Raji (cell line): ENCODE results near the gene PHF14.

Source experiments
- POLR2A ChIP-seq: IDR thresholded peaks from 2 replicates; pipeline ENCODE4 v1.6.1; 2011; ENCODE audit warnings: low read depth, low read length, control low read depth; ENCODE audit not compliant: insufficient read depth

Gene PHF14

GRCh38 chr7:10973061-10973941, at the start of gene PHF14:
TSS of gene PHF14 (plus strand) at chr7:10973872. CDS start at chr7:10974324, 452 bp downstream.
- TF ChIP-seq POLR2A, result peak; percentile 88

DNA sequence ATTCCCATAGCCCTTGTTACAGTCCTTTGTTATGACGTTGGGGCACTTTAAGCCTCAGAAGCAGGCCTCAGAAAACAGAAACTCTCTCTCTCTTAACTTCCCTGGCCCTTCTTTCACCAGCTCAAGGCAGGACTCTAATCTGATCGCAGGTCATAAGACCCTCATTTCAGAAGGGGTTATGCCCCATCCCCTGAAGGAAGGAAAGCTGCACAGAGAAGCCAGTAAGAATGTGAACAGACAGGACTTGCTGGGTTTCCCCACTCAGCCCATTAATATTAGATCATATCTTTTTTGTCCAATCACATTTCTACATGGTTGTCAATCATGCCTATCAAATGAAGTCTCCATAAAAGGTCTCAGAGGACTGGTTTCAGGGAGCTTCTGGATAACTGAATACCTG, 49.3 kb upstream of the PHF14 start:
- TF ChIP-seq POLR2A, result no peak

- TF ChIP-seq POLR2A, result no peak
These were observed 43.1 kb upstream of the PHF14 start for GRCh38 chr7:10930551-10930950.

GRCh38 chr7:10931161-10931560, 42.5 kb upstream of the PHF14 start:
- TF ChIP-seq POLR2A, result no peak

GRCh38 chr7:10934292-10934691, 39.4 kb upstream of the PHF14 start:
- no peak for TF ChIP-seq POLR2A

- no peak for TF ChIP-seq POLR2A
These were observed 34.3 kb upstream of the PHF14 start for GRCh38 chr7:10939237-10939910.

DNA sequence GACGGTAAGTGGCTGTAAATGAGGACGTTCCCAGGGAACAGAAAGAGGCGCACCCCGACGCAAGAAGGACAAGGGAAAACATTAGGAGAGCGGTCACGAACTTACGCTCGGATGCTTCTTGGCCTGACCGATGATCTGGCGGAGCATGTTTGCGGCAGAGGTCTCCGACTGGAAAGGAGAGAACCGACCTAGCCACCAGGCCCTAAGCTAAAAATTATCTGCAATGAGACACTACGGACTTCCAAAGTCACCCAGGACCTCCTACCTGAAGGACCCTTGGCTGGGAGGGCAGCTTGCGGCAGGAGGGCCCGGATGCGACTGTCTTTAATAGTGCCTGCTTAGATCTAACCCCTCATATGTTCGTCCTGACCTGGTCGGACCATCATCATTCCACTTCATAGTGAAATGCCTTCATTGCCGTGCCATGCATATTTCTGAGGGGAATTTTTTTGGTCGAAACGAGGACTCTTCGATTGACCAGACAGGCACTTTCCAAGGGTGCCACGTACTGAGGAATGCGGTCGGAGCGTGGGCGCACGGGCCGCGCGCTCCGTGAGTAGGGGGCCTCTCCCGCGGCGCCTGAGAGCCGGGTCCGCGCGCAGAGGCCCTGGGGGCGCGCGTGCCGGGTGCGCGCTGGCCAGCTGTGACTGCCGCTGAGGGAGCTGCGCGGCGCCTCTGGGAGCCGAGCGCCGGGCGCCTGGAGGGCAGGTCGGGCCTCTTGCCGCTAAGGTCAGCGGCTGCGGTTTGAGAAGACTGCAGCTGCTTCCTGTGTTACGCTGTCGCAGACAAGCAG, 33.6 kb upstream of the PHF14 start:
- TF ChIP-seq POLR2A, result peak; percentile 97

DNA sequence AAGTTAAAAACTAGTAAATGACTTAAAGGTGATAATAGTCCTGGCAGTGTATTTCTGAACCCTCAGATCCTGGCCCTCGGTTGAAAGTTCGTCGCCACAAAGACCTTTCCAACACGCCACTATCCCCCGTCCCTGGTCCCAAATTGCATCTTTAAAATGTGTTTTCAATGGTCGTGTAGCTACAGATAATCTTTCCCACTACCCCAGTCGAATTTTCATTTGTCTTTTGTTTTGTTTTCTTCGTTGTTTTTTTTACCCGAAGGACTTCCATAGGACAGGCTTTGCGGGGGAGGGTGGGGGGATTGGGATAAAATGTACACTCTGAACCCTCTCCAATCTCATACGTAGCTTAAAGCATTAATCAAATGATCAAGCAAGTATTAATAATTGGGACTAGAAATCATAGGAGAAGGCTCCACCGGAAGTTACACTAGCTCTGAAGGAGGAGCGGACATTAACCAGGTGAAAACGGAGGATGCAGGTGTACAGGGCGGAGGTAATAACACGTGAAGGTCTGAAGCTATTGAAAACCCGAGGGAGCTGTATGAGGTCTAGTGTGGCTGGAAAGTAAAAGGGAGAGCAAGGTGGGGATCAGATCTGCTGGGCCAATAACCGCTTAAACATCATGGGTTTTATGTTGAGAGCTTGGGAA, 32.8 kb upstream of the PHF14 start:
- no peak for TF ChIP-seq POLR2A

DNA sequence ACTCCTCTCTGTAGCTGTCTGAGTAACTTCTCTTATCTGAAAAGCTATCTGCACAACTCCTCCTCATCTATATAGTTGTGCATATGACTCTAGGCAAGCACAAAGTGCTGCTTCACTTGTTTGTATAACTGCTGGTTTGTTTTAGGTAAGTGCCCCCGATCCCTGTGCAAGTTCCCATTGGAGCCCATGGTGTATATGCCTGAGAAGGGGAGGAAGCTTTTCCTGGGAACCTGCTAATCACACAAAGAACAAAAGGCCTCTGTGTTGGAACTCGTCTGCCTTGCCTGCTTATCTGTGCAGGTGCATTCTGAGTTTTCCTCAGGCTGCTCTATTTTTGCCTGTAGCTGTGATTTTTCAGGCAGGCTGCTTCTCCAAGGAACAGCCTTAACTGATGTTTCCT, 23.2 kb upstream of the PHF14 start:
- TF ChIP-seq POLR2A, result no peak

DNA sequence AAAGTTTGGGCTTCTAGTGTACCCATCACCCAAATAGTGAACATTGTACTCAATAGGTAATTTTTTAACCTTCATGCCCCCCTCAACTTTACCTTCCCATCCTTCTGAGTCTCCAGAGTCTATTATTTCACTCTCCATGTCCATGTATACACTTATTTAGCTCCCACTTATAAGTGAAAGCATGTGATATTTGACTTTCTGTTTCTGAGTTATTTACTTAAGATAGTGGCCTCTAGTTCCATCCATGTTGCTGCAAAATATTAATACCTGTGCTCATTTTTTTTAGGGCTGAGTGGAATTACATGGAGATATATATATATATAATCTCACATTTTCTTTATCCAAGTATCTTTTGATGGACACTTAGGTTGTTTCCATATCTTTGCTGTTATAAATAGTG, 21.1 kb upstream of the PHF14 start:
- TF ChIP-seq POLR2A, result no peak

DNA sequence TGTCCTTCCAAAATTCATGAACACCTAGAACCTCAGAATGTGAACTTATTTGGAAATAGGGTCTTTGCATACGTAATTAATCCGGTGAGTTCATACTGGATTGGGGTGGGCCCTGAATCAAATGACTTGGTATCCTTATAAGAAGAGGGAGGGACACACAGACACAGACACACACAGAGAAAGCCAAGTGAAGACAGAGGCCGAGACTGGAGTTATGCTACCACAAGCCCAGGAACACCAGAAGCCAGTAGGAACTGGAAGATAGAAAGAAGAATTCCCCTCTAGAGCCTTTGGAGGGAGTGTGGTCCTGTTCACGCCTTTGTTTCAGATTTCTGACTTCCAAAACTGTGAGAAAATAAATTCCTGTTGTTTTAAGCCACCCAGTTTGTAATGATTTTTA, 17.1 kb upstream of the PHF14 start:
- no peak for TF ChIP-seq POLR2A

- TF ChIP-seq POLR2A, result no peak
These were observed 1.5 kb upstream of the PHF14 start for GRCh38 chr7:10972174-10972573.

GRCh38 chr7:10973942-10974911, 555 bp downstream of the PHF14 start:
- peak; percentile 33; the same call in 1 of the 2 replicates for TF ChIP-seq POLR2A

DNA sequence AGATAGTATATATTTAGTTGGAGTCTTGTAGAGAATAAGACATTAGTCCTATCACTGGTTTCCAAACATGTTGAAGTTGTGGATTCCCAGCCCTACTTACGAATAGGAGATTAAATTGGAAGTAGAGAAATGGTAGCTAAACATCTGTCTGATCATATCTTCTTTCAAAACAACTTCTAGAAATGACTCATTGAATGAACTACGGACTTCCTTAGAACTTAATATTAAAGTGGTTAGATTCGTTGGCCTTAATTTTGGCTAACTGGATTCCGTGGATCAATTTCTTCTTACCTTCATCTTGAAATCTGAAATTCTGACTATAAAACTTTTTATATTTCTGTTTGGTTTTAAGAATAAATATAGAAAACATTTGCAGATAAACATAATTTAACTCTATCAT, 3.4 kb downstream of the PHF14 start:
- TF ChIP-seq POLR2A, result no peak

DNA sequence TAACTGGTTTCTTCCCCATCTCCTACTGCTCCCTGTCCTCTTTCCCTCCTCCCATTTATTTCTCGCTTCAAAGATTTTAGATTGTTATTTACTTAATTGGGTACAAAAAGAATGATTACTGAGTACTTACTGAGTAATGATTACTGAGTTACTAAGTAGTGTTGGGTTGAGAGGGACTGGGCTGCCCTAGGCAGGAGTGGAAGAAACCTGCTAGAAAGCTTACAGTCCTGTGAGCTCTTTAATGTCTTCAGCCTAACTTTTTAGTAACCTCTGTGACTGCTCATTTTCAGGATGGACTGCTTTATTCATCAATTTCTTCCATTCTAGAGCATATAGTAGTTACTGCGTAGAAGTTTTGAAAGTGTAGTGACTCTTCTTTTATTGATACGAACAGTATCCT, 7.6 kb downstream of the PHF14 start:
- no peak for TF ChIP-seq POLR2A
